ENCODE measurements around the gene PILRB.

DNA sequence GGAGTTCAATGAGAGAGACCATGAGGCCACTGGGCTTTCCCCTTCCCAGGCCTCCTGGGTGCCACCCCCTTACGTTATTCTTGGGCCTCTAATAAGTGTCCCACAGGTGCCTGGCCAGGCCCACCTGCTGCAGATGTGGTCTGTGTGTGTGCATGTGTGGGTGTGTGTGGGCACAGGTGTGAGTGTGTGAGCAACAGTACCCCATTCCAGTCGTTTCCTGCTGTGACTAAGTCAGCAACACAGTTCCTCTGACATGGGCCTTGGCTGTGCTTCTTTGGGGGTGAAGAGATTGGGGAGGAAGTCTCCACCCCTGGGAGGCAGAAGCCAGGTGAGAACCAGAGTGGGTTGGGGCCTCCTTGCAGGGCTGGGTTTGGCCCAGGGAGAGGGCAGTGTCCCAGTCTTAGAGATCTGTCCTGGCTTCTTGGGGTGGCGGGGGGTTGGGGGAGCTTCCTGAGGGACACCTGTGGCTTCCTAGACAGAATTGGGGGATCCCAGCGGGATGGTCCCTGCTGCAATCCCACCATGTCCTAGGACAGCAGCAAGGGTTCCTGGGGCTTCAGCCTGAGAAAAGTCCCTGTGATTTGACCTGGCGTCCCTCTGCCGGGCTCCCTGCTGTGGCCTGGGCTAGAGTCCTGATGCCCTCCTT lies 4.1 kb upstream of the PILRB start:
- no peak for TF ChIP-seq CTCF (IDR thresholded peaks at IDR 0.05)
- no peak for TF ChIP-seq EP300 (IDR thresholded peaks at IDR 0.05)

All from ovary (tissue), 3 donors.